ENCODE results near the gene DOLK. TPM values are rescaled to one million over a fixed set of nuclear protein-coding genes. Genes with fewer than 3 reads are reported as not detected.

DOLK gene
- 28.8 to 39.6 TPM (median 36.4 TPM) in 5 replicates for total RNA-seq (2022; extraction: Qiagen RNA extraction)

DNA sequence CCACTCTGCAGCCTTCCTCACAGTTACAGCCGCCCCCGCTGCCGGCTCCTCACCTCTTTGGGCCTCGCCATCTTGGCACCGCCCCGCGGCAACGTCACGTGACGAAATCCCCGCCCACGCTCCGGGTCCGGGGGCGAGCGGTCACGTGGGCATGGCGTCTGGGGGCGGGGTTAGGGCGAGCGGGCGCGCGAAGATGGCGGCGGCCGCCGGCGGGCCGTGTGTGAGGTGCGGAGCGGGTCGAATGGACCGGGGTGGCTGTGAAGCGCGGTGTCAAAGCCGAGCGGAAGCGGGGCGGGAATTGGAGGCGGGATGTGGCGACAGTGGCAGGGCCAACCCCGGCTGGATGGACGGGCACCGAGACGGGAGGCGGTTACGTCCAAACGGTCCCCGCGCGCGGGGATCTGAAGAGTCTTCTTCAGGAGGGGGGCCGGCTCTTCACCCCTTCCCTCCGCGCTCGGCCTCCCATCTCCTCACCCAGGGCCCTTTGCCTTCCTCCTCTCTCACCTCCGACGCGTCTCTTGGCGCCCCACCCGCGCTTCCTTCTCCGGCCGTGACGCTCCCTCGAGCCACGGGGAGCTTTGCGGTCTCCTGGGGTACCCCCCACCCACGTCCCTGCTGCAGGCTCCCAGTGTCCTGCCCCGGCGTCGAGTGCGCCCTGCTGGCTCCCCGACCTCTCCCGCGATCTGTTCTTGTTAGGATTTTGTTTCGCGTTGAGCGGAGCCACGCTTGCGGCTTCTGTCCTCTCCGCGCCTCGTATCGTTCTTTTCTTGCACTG lies at the start of gene DOLK, which contains the start of gene NUP188:
DOLK (minus strand) TSS at position 77 of the 775 bp plus-strand sequence. CDS start 300 bp downstream, outside the sequence.
NUP188 (plus strand) TSS at position 173 of the 775 bp plus-strand sequence; CDS start at position 194, 21 bp downstream.

DNA sequence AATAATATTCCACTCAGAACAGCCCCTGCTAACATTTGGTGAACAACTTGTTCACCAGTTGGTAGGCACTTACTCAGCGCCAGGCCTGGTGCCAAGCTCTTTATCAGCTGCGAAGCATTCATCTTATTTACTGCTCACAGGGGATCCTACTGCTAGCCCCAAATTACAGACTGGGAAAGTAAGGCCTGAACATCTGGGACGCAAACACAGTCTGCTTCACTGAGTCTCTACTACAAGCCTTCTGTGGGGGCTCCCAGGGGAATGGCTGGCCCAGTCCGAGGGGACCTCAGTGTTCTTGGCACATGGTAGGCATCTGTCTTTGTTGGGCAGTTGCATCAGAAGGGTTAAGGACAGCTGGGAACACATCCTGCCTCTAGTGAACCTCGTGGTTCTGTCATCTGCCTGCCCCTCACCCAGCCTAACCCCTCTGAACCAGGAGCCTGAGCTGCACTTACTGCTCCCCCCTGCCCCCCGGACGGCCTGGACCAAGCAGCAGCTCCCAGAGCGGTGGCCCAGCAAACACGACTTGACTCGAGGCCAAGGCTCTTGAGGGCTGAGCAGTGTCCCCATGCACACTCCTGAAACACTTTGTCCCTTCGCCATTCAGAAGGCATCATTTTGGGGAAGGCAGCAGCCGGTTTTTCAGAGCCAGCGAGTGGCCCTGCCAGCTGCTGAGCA lies 26.9 kb downstream of the DOLK start, which contains the start of gene PHYHD1:
PHYHD1 (plus strand) TSS at position 602 of the 678 bp plus-strand sequence. CDS start 1,342 bp downstream, outside the sequence.

Other genes with a start within 250 kb of the DOLK start
- gene PKN3, start 245.1 kb downstream of the DOLK start, total RNA-seq (2022; extraction: Qiagen RNA extraction), result 11.0 to 19.9 TPM (median 15.3 TPM) in 5 replicates
- 60.2 to 98.7 TPM (median 96.0 TPM) in 5 replicates for gene ZDHHC12, start 223.5 kb downstream of the DOLK start, total RNA-seq (2022; extraction: Qiagen RNA extraction)
- gene ZER1, start 175.7 kb downstream of the DOLK start, total RNA-seq (2022; extraction: Qiagen RNA extraction), result 11.2 to 18.4 TPM (median 16.6 TPM) in 5 replicates
- 20.5 to 24.0 TPM (median 21.2 TPM) in 5 replicates for gene TBC1D13, start 160.3 kb downstream of the DOLK start, total RNA-seq (2022; extraction: Qiagen RNA extraction)
- gene ENDOG, start 129.1 kb downstream of the DOLK start, total RNA-seq (2022; extraction: Qiagen RNA extraction), result 15.4 to 33.8 TPM (median 31.7 TPM) in 5 replicates
- gene SPOUT1, start 117.8 kb downstream of the DOLK start, total RNA-seq (2022; extraction: Qiagen RNA extraction), result 22.9 to 50.2 TPM (median 44.3 TPM) in 5 replicates
- 8.4 to 10.0 TPM (median 9.5 TPM) in 5 replicates for gene KYAT1, start 65.7 kb downstream of the DOLK start, total RNA-seq (2022; extraction: Qiagen RNA extraction)
- 41.0 to 52.8 TPM (median 50.0 TPM) in 5 replicates for gene LRRC8A, start 65.5 kb downstream of the DOLK start, total RNA-seq (2022; extraction: Qiagen RNA extraction)
- gene PHYHD1, start 26.6 kb downstream of the DOLK start, total RNA-seq (2022; extraction: Qiagen RNA extraction), result not detected in 5 replicates
- 36.0 to 42.7 TPM (median 40.0 TPM) in 5 replicates for gene NUP188, start 96 bp upstream of the DOLK start, total RNA-seq (2022; extraction: Qiagen RNA extraction)
- 32.3 to 55.6 TPM (median 52.4 TPM) in 5 replicates for gene SH3GLB2, start 80.7 kb upstream of the DOLK start, total RNA-seq (2022; extraction: Qiagen RNA extraction)
- 11.9 to 16.3 TPM (median 15.4 TPM) in 5 replicates for gene MIGA2, start 89.0 kb upstream of the DOLK start, total RNA-seq (2022; extraction: Qiagen RNA extraction)
- 18.9 to 21.0 TPM (median 19.4 TPM) in 5 replicates for gene DOLPP1, start 133.5 kb upstream of the DOLK start, total RNA-seq (2022; extraction: Qiagen RNA extraction)
- gene CRAT, start 163.2 kb upstream of the DOLK start, total RNA-seq (2022; extraction: Qiagen RNA extraction), result 22.9 to 31.8 TPM (median 30.8 TPM) in 5 replicates
- gene PTPA, start 163.8 kb upstream of the DOLK start, total RNA-seq (2022; extraction: Qiagen RNA extraction), result 120 to 137 TPM (median 132 TPM) in 5 replicates
- gene IER5L, start 230.7 kb upstream of the DOLK start, total RNA-seq (2022; extraction: Qiagen RNA extraction), result 33.2 to 68.8 TPM (median 66.8 TPM) in 5 replicates